RWPE1 (cell line): ENCODE data around the gene SYT2.
"Not testable (repeated sequence)": the region's sequence is repeated elsewhere in the genome, so short reads cannot be mapped to it uniquely, and the experiment has no call there.

ENCODE experiments used
- CTCF ChIA-PET: fragments of 350-600 bp; sonication (Branson Sonifier 250); formaldehyde crosslinking; extraction: SDS; loops from one replicate; lab custom pipeline; 2021; lab: Yijun Ruan, JAX
- POLR2A ChIA-PET: fragments of 400-600 bp; formaldehyde crosslinking; extraction: SDS; loops from one replicate; lab custom pipeline; 2020; ENCODE audit warnings: antibody characterized with exemption; ENCODE audit not compliant: low non-redundant PET; lab: Yijun Ruan, JAX
- DNase-seq: peaks from one replicate; pipeline ENCODE4 v3.0.0; 2012; ENCODE audit warnings: low spot score
- H3K27ac ChIP-seq: fragments of 450-650 bp; 2 replicates; pipeline ENCODE4 v1.5.1; 2017

SYT2 gene

DNA sequence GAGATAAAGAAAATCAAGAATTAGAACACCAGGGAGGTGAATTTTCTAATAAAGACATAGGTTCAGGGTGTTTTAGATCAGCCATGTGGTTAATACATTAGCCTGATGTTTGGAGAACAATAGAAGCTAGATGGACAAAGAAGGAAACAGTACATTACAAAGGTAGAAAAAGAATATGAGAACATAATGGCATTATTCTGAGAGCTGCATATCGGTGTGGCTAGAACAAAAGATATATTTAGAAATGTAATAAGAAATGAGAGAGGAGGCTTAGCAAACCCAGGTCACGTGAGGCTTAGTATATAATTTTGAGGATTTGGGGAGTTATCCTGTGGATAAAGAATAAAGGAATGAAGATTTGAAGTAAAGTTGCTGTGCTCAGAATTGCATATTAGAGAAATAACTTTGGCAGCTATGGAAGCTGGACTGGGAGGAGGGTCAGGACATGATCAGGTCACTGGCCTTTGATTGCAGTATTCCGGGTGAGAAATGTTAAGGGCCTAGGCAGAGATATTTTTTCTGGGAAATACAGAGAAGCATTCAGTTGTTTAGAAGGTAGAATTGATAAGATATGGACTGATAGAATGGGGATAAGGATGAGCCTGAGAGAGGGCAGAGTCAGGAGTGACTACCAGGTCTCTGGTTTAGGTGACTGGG lies 164.5 kb downstream of the SYT2 start:
- DNase-seq, POLR2A ChIA-PET, CTCF ChIA-PET, H3K27ac ChIP-seq: not testable (repeated sequence)

DNA sequence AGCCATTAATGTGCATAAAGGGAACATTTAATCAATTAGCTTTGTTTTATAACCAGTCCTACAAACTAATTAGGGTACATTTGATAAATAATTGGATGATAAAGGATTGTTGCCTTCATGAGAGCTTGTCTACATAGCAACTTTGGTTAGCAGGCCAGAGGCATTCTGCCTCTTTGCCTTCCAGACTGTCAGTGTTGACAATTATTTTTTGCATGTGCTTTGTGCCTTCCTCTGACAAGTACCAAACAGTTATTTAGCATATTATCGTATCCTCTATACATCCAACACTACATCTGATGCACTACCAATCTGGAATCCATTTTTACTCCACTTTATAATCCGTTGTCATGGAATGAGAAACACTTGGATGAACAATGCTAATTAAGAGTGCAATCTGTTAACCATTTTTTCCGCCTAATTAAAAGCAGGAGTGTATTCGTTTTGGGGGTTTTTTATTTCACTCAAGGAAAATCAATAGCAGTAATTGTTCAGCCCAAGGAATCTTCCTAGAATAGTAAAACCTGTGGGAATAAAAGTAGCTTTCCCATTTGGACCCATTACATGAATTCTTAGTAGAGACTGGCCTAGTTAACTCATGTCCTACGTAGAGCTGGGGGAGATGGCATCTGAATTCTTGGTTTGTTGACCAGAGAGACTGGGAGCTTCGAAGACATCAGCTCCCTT lies 165.3 kb downstream of the SYT2 start:
- POLR2A ChIA-PET, DNase-seq, H3K27ac ChIP-seq: not testable (repeated sequence)
- CTCF ChIA-PET, result interaction anchor here (0.6 kb wide), 1 partner anchor 80 kb away, joined by 3 read pairs; no protein-coding TSS in a partner anchor

DNA sequence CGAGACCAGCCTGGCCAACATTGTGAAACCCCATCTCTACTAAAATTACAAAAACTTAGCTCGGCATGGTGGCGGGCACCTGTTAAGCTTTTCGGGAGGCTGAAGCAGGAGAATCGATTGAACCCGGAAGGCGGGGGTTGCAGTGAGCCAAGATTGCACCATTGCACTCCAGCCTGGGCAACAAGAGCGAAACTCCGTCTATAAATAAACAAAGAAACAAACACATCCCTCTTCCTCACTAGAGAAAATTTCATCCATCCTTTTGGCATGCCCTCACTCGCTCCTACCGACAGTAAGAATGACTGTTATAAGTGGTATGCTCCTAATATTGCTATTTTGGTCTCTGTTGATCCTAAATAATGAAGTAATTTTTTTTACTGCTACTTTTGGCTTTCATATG lies 166.7 kb downstream of the SYT2 start:
- POLR2A ChIA-PET, H3K27ac ChIP-seq: not testable (repeated sequence)
- DNase-seq, result peak; percentile 28
- CTCF ChIA-PET, result interaction anchor here (1.3 kb wide), 1 partner anchor 57 kb away, joined by 6 read pairs; no protein-coding TSS in a partner anchor

DNA sequence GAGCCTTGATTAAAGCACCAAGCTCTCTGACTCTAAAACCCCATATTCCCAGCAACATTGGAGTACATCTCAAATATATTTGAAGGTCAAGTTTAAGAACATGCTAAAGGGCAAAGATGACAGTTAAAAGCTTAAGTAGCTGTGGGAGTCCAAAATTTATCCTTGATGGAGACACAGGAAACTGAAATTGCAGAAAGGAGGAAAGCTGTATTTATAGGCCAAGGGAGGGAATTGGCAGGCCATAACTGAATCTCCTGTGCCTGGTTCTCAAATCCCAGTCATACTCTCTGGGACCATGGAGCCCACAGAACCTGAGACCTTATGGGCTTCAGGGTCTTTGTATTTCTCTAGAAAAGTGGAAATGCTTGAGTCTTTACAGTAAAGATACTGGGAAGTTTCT lies 167.8 kb downstream of the SYT2 start:
- DNase-seq, POLR2A ChIA-PET: not testable (repeated sequence)
- CTCF ChIA-PET, result interaction anchor here (0.6 to 1.3 kb wide), 3 partner anchors 16 to 1669 kb away, joined by 3 to 6 read pairs (median 4); no protein-coding TSS in a partner anchor

DNA sequence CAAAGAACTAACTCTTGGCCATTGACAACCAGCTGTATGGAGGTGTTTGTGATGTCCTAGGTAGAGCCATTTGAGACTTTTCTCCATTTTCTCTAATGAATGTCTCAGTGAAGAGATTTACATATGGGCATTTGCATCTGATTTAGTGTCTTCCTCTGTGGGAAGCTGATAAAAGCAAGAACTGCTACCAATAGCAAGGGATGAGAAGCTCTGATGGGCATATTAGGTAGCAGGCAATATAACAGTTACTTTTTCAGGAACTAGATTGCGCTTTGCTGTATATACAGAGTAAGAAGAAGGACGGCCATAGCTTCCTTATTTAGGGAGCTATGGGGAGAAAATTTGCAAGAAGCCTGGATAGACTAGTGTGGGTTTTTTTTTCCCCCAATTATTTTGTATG lies 169.4 kb downstream of the SYT2 start:
- H3K27ac ChIP-seq, CTCF ChIA-PET, DNase-seq, POLR2A ChIA-PET: not testable (repeated sequence)

More for the DNA sequence above, 167.8 kb downstream of the SYT2 start:
- not testable (repeated sequence) for H3K27ac ChIP-seq
